Epithelial cell of esophagus (primary cell): ENCODE data around the gene CHST1.

Source experiments
- DNase-seq: peaks from one replicate; pipeline ENCODE4 v3.0.0; 2010; ENCODE audit warnings: low read depth
- H3K4me3 ChIP-seq: 2 replicates; pipeline ENCODE4 v1.5.1; 2011; ENCODE audit warnings: mild to moderate bottlenecking, low read length, control low read depth
- TF ChIP-seq, protein P1 (sequence below): IDR thresholded peaks from 2 replicates; pipeline ENCODE4 v1.5.1; 2011; ENCODE audit warnings: low read depth, mild to moderate bottlenecking, low read length, control low read depth, inconsistent platforms; ENCODE audit not compliant: insufficient read depth; ENCODE audit errors: missing control alignments

CHST1 gene

DNA sequence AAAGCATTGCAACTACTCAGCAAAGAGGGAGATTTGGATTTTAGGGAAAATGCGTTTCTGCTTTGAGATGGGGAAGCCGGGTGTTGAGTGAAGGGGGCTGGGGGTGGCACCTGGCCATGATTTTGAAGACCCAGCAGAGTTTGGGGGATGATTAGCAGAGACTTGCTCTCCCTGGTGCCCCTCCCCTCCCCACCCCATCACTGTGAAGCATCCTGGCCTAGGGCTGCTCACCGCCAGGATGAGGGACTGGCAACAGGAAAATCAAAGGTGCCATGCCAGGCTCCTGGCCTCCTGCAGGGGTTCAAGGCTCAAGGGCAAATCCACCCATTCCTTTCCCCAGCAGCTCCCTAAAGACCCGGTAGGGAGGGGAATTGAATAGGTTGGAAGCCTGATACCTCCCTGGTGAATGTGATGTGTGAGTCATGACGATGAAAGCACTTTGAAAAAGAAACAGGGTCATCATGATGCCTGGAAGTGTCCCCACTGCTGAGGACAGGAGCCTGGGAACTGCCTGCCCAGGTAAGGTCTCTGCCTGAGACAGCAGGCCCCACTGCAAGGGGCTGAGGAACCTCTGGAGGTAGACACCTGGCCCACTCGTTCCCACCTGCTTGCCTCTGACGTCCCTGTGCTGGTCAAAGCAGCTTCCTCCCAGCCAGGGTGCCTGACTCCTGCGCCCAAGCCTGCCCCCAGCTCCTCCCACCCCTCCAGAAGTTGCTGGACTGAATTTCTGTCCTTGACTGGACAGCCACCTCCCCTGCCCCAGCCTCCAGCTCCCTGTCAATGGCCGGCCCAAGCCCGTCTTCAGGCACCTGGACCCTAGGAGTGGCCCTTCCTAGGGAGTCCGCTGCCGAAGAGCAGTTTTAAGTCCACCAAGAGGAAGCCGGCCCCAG, 1.7 kb downstream of the CHST1 start:
- H3K4me3 ChIP-seq = no peak overlapping the region
- TF ChIP-seq, protein P1, sequence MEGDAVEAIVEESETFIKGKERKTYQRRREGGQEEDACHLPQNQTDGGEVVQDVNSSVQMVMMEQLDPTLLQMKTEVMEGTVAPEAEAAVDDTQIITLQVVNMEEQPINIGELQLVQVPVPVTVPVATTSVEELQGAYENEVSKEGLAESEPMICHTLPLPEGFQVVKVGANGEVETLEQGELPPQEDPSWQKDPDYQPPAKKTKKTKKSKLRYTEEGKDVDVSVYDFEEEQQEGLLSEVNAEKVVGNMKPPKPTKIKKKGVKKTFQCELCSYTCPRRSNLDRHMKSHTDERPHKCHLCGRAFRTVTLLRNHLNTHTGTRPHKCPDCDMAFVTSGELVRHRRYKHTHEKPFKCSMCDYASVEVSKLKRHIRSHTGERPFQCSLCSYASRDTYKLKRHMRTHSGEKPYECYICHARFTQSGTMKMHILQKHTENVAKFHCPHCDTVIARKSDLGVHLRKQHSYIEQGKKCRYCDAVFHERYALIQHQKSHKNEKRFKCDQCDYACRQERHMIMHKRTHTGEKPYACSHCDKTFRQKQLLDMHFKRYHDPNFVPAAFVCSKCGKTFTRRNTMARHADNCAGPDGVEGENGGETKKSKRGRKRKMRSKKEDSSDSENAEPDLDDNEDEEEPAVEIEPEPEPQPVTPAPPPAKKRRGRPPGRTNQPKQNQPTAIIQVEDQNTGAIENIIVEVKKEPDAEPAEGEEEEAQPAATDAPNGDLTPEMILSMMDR = no peak

DNA sequence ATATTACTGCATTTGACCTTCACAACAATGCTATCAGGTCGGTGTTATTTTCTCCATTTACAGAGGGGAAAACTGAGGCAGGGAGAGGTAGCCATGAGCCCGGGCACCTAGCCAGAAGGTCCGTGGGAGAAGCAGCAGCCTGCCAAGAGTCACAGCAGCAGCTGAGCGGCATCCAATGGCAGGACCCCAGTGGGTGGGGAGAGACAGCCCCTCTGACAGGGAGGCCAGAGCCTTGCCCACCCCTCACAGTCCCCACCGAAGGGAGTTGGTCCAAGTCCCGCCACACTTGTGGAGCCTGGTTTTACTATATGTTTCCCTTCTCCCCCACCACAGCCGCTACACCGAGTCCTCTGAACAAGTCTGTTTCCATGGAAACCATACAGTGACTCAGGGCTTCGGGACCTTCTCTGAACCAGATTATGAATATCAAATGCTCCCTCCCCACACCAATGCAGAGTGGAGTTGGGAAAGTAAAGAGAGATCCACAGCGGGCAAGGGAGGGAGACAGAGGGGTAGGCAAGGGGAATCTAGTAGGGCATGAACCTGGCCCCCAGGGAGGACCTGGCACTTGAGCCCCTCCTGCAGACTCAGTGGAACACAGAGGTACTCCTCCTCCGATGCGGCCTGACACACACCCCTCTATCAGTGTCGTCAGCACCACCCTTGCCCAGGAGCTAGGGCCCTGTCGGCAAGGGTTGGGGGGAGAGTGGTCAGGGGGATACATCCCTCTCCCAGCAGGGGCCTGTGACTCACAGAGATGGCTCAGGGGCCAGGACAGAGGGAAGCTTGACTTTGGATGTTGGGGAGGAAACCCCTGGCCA, 2.5 kb downstream of the CHST1 start:
- H3K4me3 ChIP-seq = no peak overlapping the region
- TF ChIP-seq, protein P1 = no peak
- no peak for DNase-seq

More for the DNA sequence above, 1.7 kb downstream of the CHST1 start:
- DNase-seq = peak; percentile 22

DNA sequence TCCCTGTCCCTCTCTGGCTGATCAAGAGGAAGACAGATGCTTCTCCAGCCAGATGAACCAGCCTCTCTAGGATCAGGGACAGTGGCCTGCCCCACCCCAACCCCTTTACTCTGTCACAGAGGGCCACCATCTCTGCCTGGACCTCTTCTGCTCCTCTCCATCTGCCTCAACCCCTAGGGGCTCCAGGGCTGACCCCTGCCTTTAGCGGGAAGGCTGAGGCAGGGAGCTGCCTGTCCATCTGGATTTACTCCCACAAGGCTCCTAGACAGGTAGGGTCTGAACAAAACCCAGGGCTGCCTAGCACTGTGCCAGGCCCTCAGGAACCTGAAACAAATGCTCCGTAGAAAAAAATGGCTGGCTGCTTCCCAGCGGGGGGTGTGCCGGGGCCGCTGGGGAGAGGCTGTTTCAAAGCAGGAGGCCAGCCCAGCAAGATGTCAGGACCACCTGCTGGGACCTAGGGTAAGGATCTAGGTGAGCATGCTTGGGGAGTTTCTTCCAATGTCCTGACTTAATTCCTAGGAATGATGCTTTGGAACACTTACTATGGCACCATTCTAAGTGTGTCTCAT, 3.2 kb downstream of the CHST1 start:
- TF ChIP-seq, protein P1 = no peak
- no peak overlapping the region for H3K4me3 ChIP-seq
- DNase-seq = no peak

DNA sequence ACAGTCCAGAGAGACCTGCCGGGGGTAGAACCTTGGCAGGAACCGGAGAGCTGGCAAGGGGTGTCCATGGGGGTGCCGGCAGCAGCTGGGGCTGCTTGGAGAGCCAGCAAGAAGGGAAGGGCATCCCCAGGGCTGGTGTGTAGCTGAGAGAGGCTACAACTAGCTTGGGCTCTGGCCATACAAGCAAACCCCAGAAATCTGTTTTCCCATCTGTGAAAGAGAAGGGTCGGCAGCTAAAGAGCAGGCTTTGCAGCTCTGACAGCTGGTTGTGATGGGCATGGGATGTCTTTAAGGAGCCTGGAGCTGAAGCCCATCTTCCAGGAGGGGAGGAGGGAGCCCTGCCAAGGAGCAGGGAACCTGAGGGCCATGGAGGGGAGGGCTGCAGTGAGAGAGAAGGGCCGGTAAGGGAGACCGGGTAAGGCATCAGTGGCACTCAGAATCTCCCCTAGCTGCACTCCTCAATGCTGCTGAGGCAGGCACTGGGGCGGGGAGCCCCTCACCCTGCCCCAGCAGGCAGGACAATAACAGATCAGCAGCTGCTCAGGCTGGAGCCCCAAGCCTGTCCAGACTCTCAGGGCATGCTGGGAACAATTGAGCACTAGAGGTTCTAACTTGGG, 3.9 kb downstream of the CHST1 start:
- TF ChIP-seq, protein P1 = no peak
- DNase-seq = no peak

DNA sequence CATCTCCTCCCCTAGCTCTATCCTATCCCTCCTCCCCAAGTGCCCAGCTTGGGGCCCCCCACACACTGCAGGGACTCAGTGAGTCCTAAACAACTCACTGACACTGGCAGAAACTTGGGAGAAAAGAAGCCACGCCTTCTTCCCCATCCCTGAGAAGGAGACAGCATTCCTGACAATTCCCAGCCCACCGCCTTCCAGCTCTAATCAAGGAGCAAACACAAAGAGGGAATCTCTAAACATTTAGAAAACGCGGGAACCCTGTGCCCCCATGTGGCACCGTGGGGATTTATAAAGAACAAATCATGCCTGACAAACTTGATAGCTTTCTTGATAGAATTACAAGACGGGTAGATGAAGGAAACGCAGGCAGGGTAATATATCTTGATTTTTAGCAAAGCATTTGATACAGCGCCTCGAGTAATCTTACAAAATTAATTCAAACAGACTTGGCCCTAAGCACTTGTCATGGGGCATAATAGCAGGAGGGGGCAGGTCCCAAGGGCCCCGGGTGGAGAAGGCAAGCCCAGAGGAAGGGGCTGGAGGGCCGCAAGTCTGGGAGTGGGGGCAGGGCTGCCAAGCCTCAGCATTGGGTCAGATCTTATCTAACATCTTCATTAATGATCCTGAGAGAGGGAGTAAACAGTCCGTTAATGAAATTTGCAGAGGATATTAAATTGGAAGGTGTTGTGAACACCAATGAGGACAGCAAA, 4.5 kb downstream of the CHST1 start:
- DNase-seq = no peak

More for the DNA sequence above, 3.9 kb downstream of the CHST1 start:
- no peak overlapping the region for H3K4me3 ChIP-seq

DNA sequence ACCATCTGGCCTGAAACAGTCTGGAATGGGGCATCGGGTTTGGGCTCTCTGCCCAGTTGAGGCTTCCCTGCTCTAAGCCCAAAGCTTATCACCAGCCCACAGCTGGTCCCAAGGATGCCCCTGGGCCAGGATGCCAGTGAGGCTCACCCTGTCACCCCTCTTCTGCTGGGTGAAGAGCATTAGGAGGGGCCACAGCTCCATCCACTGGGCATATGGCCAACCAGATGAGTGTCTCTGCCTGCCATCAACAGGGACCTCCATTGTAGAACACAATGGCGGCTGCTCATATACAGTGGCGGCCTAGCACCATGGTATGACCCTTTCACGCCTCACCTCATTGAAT, 5.6 kb downstream of the CHST1 start:
- DNase-seq = no peak
- TF ChIP-seq, protein P1 = no peak
- H3K4me3 ChIP-seq = no peak overlapping the region

More for the DNA sequence above, 4.5 kb downstream of the CHST1 start:
- TF ChIP-seq, protein P1 = no peak
- H3K4me3 ChIP-seq = no peak overlapping the region
